K562 treated with DMSO at 1 percent for 48 hours (cell line): ENCODE measurements around the gene ICAM4. TPM values are rescaled to one million over a fixed set of nuclear protein-coding genes. Genes with fewer than 3 reads are reported as not detected.

Source experiments
- total RNA-seq: library from RNA; unstranded; fragments of 300-600 nt; gene quantifications from 2 replicates; pipeline ENCODE4 v1.2.3, GENCODE V29; 2022; ENCODE audit warnings: low replicate concordance; ENCODE audit errors: extremely low read depth

ICAM4 gene
- total RNA-seq, result not detected in 2 replicates

DNA sequence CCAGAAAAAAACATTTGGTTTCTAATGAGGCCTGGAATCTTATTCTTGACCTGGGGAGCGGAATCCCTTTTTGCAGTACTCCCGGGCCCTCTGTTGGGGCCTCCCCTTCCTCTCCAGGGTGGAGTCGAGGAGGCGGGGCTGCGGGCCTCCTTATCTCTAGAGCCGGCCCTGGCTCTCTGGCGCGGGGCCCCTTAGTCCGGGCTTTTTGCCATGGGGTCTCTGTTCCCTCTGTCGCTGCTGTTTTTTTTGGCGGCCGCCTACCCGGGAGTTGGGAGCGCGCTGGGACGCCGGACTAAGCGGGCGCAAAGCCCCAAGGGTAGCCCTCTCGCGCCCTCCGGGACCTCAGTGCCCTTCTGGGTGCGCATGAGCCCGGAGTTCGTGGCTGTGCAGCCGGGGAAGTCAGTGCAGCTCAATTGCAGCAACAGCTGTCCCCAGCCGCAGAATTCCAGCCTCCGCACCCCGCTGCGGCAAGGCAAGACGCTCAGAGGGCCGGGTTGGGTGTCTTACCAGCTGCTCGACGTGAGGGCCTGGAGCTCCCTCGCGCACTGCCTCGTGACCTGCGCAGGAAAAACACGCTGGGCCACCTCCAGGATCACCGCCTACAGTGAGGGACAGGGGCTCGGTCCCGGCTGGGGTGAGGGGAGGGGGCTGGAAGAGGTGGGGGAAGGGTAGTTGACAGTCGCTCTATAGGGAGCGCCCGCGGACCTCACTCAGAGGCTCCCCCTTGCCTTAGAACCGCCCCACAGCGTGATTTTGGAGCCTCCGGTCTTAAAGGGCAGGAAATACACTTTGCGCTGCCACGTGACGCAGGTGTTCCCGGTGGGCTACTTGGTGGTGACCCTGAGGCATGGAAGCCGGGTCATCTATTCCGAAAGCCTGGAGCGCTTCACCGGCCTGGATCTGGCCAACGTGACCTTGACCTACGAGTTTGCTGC is at the start of gene ICAM4:
ICAM4 (plus strand) TSS at position 153 of the 935 bp plus-strand sequence; CDS start at position 211, 58 bp downstream.

GRCh38 chr19:10251792-10252694 is 34.7 kb upstream of the ICAM4 start, which contains the start of gene MRPL4:
MRPL4 (plus strand) TSS chr19:10252214; CDS start chr19:10252254, 40 bp downstream.

DNA sequence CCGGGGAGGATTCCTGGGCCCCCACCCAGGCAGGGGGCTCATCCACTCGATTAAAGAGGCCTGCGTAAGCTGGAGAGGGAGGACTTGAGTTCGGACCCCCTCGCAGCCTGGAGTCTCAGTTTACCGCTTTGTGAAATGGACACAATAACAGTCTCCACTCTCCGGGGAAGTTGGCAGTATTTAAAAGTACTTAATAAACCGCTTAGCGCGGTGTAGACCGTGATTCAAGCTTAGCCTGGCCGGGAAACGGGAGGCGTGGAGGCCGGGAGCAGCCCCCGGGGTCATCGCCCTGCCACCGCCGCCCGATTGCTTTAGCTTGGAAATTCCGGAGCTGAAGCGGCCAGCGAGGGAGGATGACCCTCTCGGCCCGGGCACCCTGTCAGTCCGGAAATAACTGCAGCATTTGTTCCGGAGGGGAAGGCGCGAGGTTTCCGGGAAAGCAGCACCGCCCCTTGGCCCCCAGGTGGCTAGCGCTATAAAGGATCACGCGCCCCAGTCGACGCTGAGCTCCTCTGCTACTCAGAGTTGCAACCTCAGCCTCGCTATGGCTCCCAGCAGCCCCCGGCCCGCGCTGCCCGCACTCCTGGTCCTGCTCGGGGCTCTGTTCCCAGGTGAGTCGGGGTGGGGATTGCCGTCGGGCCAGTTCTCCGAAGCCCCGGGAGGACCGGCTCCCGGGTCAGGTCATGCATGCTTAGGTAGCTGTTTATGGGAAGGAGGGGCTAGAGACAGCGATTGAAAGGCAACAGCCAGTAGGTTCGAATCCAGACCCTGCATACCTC is 15.9 kb upstream of the ICAM4 start, which contains the start of gene ICAM1:
ICAM1 (plus strand) TSS at position 505 of the 779 bp plus-strand sequence; CDS start at position 545, 40 bp downstream.

DNA sequence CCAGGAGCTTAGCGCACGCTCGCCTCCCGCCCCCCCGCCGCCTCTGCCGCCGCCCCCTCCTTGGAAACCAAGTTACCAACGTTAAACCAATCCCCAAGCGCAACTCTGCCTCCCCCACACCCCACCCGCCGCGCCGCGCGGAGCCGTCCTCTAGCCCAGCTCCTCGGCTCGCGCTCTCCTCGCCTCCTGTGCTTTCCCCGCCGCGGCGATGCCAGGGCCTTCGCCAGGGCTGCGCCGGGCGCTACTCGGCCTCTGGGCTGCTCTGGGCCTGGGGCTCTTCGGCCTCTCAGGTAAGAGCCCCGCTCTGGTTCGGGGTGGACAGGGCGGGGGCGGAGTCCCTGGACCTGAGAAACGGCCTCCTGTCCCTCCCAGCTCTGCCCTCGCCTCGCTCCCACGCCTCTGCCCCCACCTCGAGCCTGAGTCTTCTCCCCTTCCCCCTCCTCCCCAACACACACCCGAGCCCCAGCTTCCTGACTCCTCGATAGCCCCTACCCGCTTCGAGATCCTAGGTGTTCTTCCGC is 3.1 kb downstream of the ICAM4 start, which contains the start of gene ICAM5:
ICAM5 (plus strand) TSS at position 117 of the 521 bp plus-strand sequence; CDS start at position 209, 92 bp downstream.

DNA sequence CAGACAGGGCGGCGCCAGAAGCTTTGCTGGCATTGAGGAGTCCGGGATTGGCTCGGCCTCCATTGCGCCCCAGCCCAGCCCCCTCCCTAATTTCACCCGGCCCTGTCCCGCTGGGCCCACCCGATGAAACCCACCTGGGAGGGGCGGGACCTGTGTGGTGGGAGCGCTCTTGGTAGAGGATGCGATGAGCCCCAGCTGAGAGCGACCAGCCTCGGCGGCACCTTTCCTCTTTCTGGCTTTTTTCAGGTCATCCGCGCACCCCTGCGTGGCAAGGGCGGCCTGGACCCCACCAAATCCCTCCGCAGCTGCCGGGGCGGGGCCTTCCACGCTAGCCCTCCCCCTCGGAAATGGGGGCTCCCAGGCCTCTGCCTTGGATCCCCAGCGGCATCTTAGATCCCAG is 22.7 kb downstream of the ICAM4 start, which contains the start of gene ZGLP1:
ZGLP1 (minus strand) TSS at position 393 of the 400 bp plus-strand sequence.

DNA sequence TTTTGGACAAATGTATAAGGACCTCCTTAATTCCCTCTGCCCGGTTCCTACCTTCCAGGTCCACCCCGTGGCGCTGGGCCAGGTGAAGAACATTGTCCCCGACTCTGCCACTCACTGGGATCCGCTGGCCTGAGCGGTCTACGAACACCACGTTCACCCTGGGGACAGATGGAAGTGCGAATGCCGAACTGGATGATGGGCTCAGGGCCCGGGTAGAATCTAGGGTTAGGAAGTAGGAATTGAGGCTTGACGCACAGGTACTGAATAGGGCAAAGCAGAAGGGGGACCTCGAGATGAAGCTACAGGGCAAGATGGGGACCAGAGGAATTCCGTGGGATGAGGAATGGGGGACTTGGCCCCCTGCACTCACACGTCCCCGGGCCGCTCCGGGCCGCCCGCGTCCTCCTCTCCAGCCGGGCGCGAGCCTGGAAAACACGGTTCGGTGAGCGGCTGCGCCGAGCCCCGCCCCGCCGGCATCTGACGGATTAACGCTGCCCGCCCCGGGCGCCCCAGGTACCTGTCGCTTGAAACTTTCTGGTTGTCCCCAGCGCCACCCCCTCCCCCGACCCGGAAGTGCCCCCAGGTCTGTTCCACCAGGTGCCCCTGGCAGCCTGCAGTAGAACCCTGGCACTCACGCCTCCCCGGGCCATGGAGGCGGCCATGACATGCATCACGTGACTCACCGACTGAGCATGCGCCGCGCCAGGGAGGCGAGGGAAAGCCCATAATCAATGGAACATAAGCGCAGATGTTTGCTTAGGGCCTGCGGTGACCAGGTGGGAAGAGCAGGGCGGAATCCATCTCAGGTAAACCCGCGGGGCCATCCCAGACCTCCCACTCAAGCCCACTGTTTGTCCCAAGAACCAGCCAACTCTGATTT is 28.8 kb downstream of the ICAM4 start, which contains the start of gene FDX2:
FDX2 (minus strand) TSS at position 681 of the 880 bp plus-strand sequence; CDS start at position 662, 19 bp downstream.

GRCh38 chr19:10332965-10333757 is 46.4 kb downstream of the ICAM4 start, which contains the start of gene RAVER1:
RAVER1 (minus strand) TSS chr19:10333529; CDS start chr19:10333507, 22 bp downstream.

Other genes with a start within 250 kb of the ICAM4 start
- gene SHFL, start 200.6 kb upstream of the ICAM4 start, total RNA-seq, result not detected in 2 replicates
- gene ANGPTL6, start 184.3 kb upstream of the ICAM4 start, total RNA-seq, result not detected in 2 replicates
- gene PPAN, start 180.6 kb upstream of the ICAM4 start, total RNA-seq, result not detected in 2 replicates
- gene P2RY11, start 175.3 kb upstream of the ICAM4 start, total RNA-seq, result not detected in 2 replicates
- gene EIF3G, start 167.1 kb upstream of the ICAM4 start, total RNA-seq, result not detected in 2 replicates
- 271 TPM in 1 of 2 replicates, not detected in the other for gene DNMT1, start 92.0 kb upstream of the ICAM4 start, total RNA-seq
- not detected in 2 replicates for gene S1PR2, start 55.6 kb upstream of the ICAM4 start, total RNA-seq
- not detected in 2 replicates for gene MRPL4, start 34.7 kb upstream of the ICAM4 start, total RNA-seq
- 228 TPM in 1 of 2 replicates, not detected in the other for gene ICAM1, start 15.8 kb upstream of the ICAM4 start, total RNA-seq
- not detected in 2 replicates for gene ICAM5, start 3.0 kb downstream of the ICAM4 start, total RNA-seq
- not detected in 2 replicates for gene ZGLP1, start 22.9 kb downstream of the ICAM4 start, total RNA-seq
- not detected in 2 replicates for gene FDX2, start 29.1 kb downstream of the ICAM4 start, total RNA-seq
- gene RAVER1, start 46.6 kb downstream of the ICAM4 start, total RNA-seq, result not detected in 2 replicates
- gene ICAM3, start 52.7 kb downstream of the ICAM4 start, total RNA-seq, result not detected in 2 replicates
- gene TYK2, start 93.6 kb downstream of the ICAM4 start, total RNA-seq, result 316 TPM in 1 of 2 replicates, not detected in the other
- gene CDC37, start 116.6 kb downstream of the ICAM4 start, total RNA-seq, result not detected in 2 replicates
- not detected in 2 replicates for gene PDE4A, start 133.6 kb downstream of the ICAM4 start, total RNA-seq
- not detected in 2 replicates for gene KEAP1, start 216.4 kb downstream of the ICAM4 start, total RNA-seq
- gene S1PR5, start 230.5 kb downstream of the ICAM4 start, total RNA-seq, result not detected in 2 replicates